HUES6 (cell line): Measurements from ENCODE around the gene PLCD3.

Experiments used
- H3K27ac ChIP-seq: 2 replicates; pipeline ENCODE4 v1.7.0; 2013; ENCODE audit warnings: low read depth, mild to moderate bottlenecking, low read length, inconsistent platforms
- H3K27me3 ChIP-seq: 2 replicates; pipeline ENCODE4 v1.6.1; 2013; ENCODE audit warnings: low read length; ENCODE audit not compliant: control insufficient read depth, insufficient read depth
- H3K36me3 ChIP-seq: 2 replicates; pipeline ENCODE4 v1.6.1; 2013; ENCODE audit warnings: low read length; ENCODE audit not compliant: control insufficient read depth, insufficient read depth
- H3K4me1 ChIP-seq: 2 replicates; pipeline ENCODE4 v1.6.1; 2013; ENCODE audit warnings: low read length; ENCODE audit not compliant: control insufficient read depth, insufficient read depth
- H3K4me3 ChIP-seq: 2 replicates; pipeline ENCODE4 v1.5.1; 2013; ENCODE audit warnings: low read depth, low read length
- H3K9ac ChIP-seq: one replicate; pipeline ENCODE4 v1.6.1; 2013; ENCODE audit warnings: mild to moderate bottlenecking, low read length
- H3K9me3 ChIP-seq: 2 replicates; pipeline ENCODE4 v1.6.1; 2013; ENCODE audit warnings: low read depth, low read length; ENCODE audit not compliant: control insufficient read depth, insufficient read depth

PLCD3 gene

DNA sequence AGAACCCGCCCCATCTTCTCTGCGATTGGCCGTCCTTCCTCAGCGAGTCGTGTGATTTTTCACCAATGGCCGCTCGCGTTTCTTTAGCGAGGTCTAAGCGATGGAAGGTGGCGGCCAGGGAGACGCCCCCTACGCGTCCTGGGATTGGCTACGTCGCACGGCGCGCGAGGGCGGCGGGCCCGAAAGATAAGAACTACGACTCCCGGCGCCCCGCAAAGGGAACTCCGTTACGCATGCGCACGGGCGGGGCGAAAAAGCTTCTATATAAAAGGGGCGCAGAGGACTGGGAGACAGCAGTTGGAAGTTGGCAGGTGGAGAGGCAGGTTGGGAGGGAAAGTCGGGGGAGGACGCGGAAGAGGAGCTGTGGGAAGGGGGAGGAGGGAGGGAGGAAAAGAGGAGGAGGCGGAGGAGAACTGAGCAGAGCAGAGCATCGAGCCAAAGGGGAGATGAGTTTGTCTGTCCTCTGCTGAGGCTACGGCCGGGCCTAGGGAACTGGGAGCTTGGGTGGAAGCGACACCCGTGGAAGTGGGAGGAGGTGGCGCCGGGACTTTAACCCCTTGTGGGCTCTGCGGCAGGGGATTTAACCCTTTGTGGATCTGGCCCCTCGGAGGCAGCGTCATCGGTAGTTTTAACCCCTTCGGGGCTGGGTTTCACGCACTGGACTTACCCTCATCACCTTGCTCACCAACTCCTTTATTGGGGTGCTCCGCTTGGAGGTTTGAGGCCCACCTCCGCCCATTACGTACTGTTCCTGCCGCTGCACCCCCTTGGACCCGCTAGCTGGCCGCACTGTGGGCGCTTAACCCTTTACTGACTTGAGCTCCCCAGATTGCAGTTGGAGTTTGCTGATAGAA lies 16.1 kb upstream of the PLCD3 start, which contains the start of gene HEXIM1:
TSS of gene HEXIM1 (plus strand) at position 293 of the 854 bp plus-strand sequence. CDS start 716 bp downstream, outside the sequence.
- H3K36me3 ChIP-seq: no peaks in the 10 kb centered on the region
- H3K4me1 ChIP-seq: peaks cover 22% of the 10 kb centered on the region
- no peaks in the 10 kb centered on the region for H3K27me3 ChIP-seq
- H3K27ac ChIP-seq: peak within 1 kb of the TSS; percentile 98
- H3K9ac ChIP-seq: peak within 1 kb of the TSS; percentile 98
- no peaks in the 10 kb centered on the region for H3K9me3 ChIP-seq
- peak within 1 kb of the TSS; percentile 93 for H3K4me3 ChIP-seq

DNA sequence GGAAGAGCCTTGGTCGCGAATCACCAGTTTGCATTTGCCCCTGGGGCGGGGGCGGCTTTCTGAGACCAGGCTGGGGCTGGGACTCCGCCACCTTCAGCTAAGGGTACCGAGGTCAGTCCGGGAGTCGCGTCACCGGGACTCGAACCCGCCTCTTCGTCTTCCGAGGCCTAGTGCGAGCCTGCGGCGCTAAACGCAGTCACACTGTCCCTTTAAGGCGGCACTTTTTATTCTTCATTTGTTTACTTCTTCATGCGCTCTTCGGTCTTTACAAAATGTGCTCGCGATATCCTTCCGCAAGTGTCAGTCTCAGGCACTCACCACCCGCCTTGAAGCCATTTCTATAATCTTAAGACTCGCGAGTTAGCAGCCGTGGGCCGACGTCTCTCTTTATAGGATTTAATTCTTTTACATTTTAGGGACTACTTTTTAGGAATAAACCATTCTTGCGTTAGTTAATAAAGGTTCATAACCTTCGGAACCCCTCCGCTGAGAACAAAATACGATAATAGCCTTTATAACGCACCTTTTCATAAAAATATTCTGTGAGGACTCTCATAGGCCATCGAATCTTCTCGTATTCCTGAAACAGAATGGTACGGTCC lies 15.4 kb upstream of the PLCD3 start:
- Histone ChIP-seq H3K27ac (peak overlapping the region; percentile 98), H3K27me3 (no peaks in the 10 kb centered on the region), H3K36me3 (no peaks in the 10 kb centered on the region), H3K9me3 (no peaks in the 10 kb centered on the region), H3K9ac (peak overlapping the region; percentile 98), H3K4me1 (peaks cover 29% of the 10 kb centered on the region), H3K4me3 (peak overlapping the region; percentile 72)

DNA sequence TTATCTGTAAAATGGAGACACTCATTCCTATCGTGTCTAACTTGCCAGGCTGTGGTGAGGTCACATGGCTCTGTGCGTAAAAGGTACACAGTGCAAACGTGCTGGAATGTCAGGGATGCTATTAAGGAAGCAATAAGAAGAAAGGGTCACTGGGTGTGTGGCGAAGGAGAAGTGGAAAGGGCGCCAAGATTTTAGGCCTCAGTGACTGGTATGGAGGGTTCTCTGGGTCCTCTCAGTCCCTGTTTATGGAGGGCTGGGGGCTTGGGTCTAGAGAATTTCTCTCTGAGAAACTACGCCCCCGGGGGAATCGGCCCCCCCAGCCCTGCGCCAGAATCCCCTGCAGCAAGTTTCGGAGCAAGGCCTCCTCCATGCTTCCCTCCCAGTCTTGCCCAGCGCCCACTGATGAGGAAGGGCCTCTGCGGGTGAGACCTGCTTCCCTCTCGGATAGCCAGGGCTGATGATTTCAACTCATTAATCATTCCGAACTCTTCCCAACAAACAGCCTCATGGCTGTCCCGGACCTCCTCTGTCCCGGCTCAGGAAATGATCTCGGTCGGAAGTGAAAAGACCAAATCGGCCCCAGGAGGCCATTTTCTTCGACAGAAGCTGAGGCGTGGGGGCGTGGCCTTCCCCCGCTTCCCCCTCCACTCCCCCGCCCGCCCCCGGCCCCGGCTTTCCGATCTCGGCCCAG lies 14.7 kb upstream of the PLCD3 start:
- Histone ChIP-seq H3K27ac (peak overlapping the region; percentile 98), H3K9ac (peak overlapping the region; percentile 98), H3K4me1 (peaks cover 29% of the 10 kb centered on the region), H3K27me3 (no peaks in the 10 kb centered on the region), H3K36me3 (no peaks in the 10 kb centered on the region), H3K9me3 (no peaks in the 10 kb centered on the region), H3K4me3 (peak overlapping the region; percentile 72)

DNA sequence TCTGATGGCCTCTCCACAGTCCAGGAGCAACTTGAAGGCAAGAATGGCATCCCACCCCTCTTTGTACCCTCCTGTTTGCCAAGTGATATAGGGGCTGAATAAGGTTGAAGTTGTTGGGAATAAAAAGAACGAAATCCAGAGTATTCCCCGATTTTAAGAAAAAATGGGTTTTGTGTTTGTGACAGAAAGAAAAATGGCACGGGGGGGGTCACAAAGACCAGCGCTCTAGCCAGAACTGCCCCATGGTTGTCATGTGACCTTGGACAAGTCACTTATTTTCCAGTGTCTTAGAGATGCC lies 14.2 kb upstream of the PLCD3 start:
- Histone ChIP-seq H3K4me1 (peaks cover 29% of the 10 kb centered on the region), H3K27me3 (no peaks in the 10 kb centered on the region), H3K9me3 (no peaks in the 10 kb centered on the region), H3K27ac (peak overlapping the region; percentile 98), H3K4me3 (peak overlapping the region; percentile 72), H3K9ac (peak overlapping the region; percentile 98), H3K36me3 (no peaks in the 10 kb centered on the region)

DNA sequence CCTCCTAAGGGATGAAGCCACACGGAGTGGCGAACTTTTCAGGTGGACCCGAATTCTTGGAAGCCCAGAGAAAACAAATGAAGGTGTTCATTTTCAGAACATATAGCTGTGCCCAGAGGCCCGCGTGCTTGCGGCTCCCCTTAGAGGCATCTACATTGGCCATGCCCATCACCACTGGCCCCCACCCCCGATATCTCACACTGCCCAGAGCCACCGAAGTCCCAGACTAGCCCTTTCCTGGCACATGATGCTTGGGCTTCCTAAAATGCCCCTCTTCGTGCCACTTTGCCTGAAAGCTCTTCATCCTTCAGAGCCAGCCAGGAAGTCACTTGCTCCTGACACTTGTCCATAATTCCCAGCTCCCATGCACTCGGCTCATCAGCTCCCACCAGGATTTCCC lies 13.9 kb upstream of the PLCD3 start:
- Histone ChIP-seq H3K36me3 (no peaks in the 10 kb centered on the region), H3K9ac (no peak overlapping the region), H3K4me3 (no peak overlapping the region), H3K4me1 (peaks cover 29% of the 10 kb centered on the region), H3K27me3 (no peaks in the 10 kb centered on the region), H3K9me3 (no peaks in the 10 kb centered on the region), H3K27ac (no peak overlapping the region)

DNA sequence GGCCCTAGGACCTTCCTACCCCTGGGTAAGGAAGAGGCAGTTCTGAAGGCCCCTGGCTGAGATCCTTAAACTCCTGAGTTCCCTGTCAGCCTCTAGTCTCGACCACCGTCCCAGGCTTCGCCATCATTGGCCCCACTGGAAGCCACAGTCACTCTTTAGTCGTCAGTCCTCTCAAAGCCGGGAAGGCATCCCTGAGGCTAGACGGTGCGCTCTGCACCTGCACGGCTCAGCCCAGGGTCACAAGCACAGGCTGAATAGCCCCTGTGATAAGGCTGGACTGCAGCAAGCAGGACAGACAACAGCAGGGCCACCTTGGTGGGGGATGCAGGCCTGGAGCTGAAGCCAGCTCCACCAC lies 12.7 kb upstream of the PLCD3 start:
- H3K27ac ChIP-seq: peak overlapping the region; percentile 60; the same call in 1 of the 2 replicates
- H3K9me3 ChIP-seq: no peaks in the 10 kb centered on the region
- H3K4me1 ChIP-seq: peaks cover 29% of the 10 kb centered on the region
- H3K9ac ChIP-seq: peak overlapping the region; percentile 17
- H3K36me3 ChIP-seq: no peaks in the 10 kb centered on the region
- peak overlapping the region; percentile 63 for H3K4me3 ChIP-seq
- H3K27me3 ChIP-seq: no peaks in the 10 kb centered on the region

DNA sequence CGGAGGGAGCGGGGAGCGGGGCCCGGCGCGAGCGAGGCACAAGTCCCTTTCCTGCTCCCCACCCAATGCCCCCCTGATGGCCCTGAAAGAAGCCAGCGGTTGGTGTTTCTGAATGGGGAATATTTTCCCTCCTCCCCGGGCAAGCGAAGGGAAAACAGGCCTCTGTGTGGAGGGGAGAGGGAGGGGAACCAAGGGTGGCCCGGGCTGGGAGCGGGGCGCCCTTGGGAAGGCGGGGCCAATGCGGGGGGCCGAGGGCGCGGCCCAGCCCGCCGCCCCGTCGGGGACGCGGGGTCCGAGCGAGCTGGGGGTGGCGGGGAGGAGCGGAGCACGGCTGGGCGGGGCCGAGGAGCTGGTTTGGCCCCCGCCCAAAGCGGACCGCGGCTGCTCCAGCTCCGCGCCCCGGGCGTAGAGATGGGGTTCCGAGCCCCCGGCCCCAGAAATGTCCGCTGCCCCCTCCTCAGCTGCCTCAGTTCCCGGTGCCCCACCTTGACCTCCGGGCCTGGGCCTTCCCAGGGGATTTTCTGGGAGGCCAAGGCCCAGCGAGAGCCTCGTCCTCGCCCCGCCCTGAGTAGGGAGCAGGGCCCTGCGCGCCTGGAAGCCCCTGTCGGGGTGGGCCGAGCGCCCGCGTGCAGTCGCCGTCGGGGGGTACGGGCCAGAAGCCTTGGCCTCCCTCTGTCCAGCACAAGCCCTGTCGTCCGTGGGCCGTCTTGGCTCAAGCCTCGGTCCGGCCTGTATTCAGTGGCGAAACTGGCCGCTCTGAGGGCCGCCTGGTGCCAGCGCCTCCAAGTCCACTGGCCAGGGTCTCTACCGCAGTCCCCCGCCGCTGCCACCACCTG lies 12.1 kb upstream of the PLCD3 start:
- no peaks in the 10 kb centered on the region for H3K9me3 ChIP-seq
- H3K4me1 ChIP-seq: peaks cover 32% of the 10 kb centered on the region
- H3K27me3 ChIP-seq: no peaks in the 10 kb centered on the region
- peak overlapping the region; percentile 63 for H3K4me3 ChIP-seq
- H3K27ac ChIP-seq: peak overlapping the region; percentile 60; the same call in 1 of the 2 replicates
- no peaks in the 10 kb centered on the region for H3K36me3 ChIP-seq
- H3K9ac ChIP-seq: peak overlapping the region; percentile 50

DNA sequence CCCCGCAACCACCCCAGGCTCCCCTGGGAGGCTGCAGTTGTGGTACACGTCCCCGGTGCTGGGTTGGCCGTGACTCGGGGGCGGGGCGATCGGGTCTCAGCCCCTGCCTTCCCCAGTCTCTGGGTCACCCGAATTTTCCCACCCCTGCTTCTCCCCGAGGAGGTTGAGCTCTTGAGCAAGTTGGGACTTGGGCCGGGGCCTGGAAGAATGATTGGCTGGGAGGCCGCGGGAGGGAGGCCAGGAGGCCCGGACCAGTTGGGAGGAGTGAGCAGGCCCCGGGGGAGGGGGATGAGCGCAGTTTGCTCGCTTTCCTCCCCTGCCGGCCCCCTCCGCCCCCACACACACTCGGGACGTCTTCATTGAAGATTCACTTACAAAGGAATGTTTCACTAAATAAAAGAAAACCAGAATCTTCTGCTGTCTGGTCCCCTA lies 11.5 kb upstream of the PLCD3 start:
- H3K27me3 ChIP-seq: no peaks in the 10 kb centered on the region
- H3K4me1 ChIP-seq: peaks cover 36% of the 10 kb centered on the region
- H3K36me3 ChIP-seq: no peaks in the 10 kb centered on the region
- peak overlapping the region; percentile 63 for H3K4me3 ChIP-seq
- H3K9ac ChIP-seq: peak overlapping the region; percentile 50
- H3K27ac ChIP-seq: peak overlapping the region; percentile 18; the same call in 1 of the 2 replicates
- H3K9me3 ChIP-seq: no peaks in the 10 kb centered on the region

DNA sequence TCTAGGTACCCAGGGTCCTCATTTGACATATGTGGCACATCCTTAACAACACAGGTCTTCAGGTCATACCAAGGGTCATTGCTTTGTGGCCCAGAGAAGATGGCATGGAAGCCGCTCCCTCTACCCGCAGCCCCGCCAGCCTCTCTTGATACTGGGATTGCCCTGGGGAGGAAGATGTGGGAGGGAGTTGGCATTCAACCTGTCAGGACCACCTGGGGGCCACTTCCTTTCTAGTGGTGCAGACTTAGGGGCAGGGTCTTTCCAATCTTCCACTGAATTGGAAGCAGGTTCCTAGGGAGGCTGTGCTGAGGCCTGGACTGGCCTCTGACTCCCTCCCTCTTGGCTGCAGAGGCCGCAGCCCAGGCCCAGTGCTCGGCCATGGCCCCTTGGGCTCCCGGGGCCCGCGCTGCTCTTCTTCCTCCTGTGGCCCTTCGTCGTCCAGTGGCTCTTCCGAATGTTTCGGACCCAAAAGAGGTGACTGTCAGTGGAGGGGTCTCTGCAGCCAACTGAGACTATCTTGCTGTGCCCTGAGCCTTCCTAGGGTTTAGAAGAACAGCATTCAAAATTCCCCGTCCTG lies 10.9 kb upstream of the PLCD3 start:
- H3K4me3 ChIP-seq: peak overlapping the region; percentile 63

DNA sequence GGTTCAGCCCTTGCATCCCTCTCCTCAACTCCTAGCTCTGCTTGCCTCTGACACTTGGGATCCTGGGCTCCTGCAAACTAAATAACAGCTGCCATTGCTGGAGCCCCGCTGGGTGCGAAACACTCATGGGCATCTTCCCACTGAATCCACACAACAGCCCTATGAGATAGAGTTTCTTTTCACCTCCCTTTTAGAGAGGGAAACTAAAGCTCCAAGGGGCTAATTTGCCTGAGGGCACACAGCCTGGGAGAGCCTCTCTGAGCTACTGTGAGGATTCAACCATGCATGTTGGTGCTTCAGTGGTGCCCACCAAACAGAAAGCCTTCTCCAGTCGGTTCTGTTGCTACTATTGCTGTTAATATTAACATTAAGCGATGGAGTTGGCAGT lies 7.2 kb upstream of the PLCD3 start:
- H3K4me1 ChIP-seq: peaks cover 25% of the 10 kb centered on the region
- no peaks in the 10 kb centered on the region for H3K27me3 ChIP-seq
- H3K36me3 ChIP-seq: no peaks in the 10 kb centered on the region
- H3K9me3 ChIP-seq: no peaks in the 10 kb centered on the region
- no peak overlapping the region for H3K4me3 ChIP-seq
- no peak overlapping the region for H3K9ac ChIP-seq
- H3K27ac ChIP-seq: no peak overlapping the region

More for the DNA sequence above, 10.9 kb upstream of the PLCD3 start:
- peaks cover 36% of the 10 kb centered on the region for H3K4me1 ChIP-seq
- no peaks in the 10 kb centered on the region for H3K9me3 ChIP-seq
- no peaks in the 10 kb centered on the region for H3K36me3 ChIP-seq
- H3K27me3 ChIP-seq: no peaks in the 10 kb centered on the region
- peak overlapping the region; percentile 18; the same call in 1 of the 2 replicates for H3K27ac ChIP-seq
- H3K9ac ChIP-seq: peak overlapping the region; percentile 50
